ENCODE data around the gene DHRS4L2.
"Not testable (repeated sequence)": the region's sequence is repeated elsewhere in the genome, so short reads cannot be mapped to it uniquely, and the experiment has no call there.

The DHRS4L2 gene

GRCh38 chr14:23988607-23989363 lies at the start of gene DHRS4L2:
Gene DHRS4L2, plus strand, starts transcription at chr14:23988929. Its CDS starts 19 bp downstream, at chr14:23988948.
- DNase-seq, result peak; percentile 87

- no peak for DNase-seq
Measured at GRCh38 chr14:23939607-23940326, 49.0 kb upstream of the DHRS4L2 start.

GRCh38 chr14:23941230-23941629 lies 47.5 kb upstream of the DHRS4L2 start:
- no peak for DNase-seq

GRCh38 chr14:23941669-23942068 lies 47.1 kb upstream of the DHRS4L2 start:
- DNase-seq, result no peak

- no peak for DNase-seq
Measured at GRCh38 chr14:23942587-23942986, 46.1 kb upstream of the DHRS4L2 start.

- DNase-seq, result not testable (repeated sequence)
Measured at GRCh38 chr14:23949069-23949468, 39.7 kb upstream of the DHRS4L2 start.

- no peak for DNase-seq
Measured at GRCh38 chr14:23950411-23951135, 38.2 kb upstream of the DHRS4L2 start.

- DNase-seq, result not testable (repeated sequence)
Measured at GRCh38 chr14:23951136-23951466, 37.6 kb upstream of the DHRS4L2 start.

- DNase-seq, result no peak
Measured at GRCh38 chr14:23951590-23952201, 37.0 kb upstream of the DHRS4L2 start.

- not testable (repeated sequence) for DNase-seq
Measured at GRCh38 chr14:23953116-23953463, 35.6 kb upstream of the DHRS4L2 start.

- peak; percentile 86 for DNase-seq
Measured at GRCh38 chr14:23953464-23954278, 35.1 kb upstream of the DHRS4L2 start, which contains the start of gene DHRS4. Gene DHRS4, plus strand, starts transcription at chr14:23953770. Its CDS starts 19 bp downstream, at chr14:23953789.

- DNase-seq, result not testable (repeated sequence)
Measured at GRCh38 chr14:23954279-23954614, 34.5 kb upstream of the DHRS4L2 start.

GRCh38 chr14:23954965-23955364 lies 33.8 kb upstream of the DHRS4L2 start:
- DNase-seq, result not testable (repeated sequence)

GRCh38 chr14:23955811-23956210 lies 32.9 kb upstream of the DHRS4L2 start:
- not testable (repeated sequence) for DNase-seq

- not testable (repeated sequence) for DNase-seq
Measured at GRCh38 chr14:23957913-23958569, 30.7 kb upstream of the DHRS4L2 start.

- not testable (repeated sequence) for DNase-seq
Measured at GRCh38 chr14:23960899-23961298, 27.8 kb upstream of the DHRS4L2 start.

GRCh38 chr14:23961704-23962103 lies 27.0 kb upstream of the DHRS4L2 start:
- not testable (repeated sequence) for DNase-seq

- not testable (repeated sequence) for DNase-seq
Measured at GRCh38 chr14:23969130-23969480, 19.6 kb upstream of the DHRS4L2 start.

- not testable (repeated sequence) for DNase-seq
Measured at GRCh38 chr14:23969481-23970282, 19.0 kb upstream of the DHRS4L2 start.

- not testable (repeated sequence) for DNase-seq
Measured at GRCh38 chr14:23970283-23970659, 18.5 kb upstream of the DHRS4L2 start.

- not testable (repeated sequence) for DNase-seq
Measured at GRCh38 chr14:23973178-23973577, 15.6 kb upstream of the DHRS4L2 start.

All from suppressor macrophage treated with lipopolysaccharide for 4 hours (primary cell).